Neutrophil (primary cell): ENCODE measurements around the gene TTF1.

Source experiments
- H3K27ac ChIP-seq: fragments of 200-600 bp; sonication (generic); 2 replicates; pipeline ENCODE4 v1.5.1; 2016; ENCODE audit warnings: mild to moderate bottlenecking, moderate library complexity
- H3K27me3 ChIP-seq: fragments of 200-600 bp; sonication (generic); 2 replicates; pipeline ENCODE4 v1.6.0; 2016; ENCODE audit warnings: mild to moderate bottlenecking
- H3K36me3 ChIP-seq: fragments of 200-600 bp; sonication (generic); 2 replicates; pipeline ENCODE4 v1.5.1; 2017
- H3K4me1 ChIP-seq, 2 experiments: fragments of 200-600 bp in 1 of 2; sonication (generic) in 1 of 2; 1 replicate in 1 of 2; 2 replicates in 1 of 2; pipeline versions ENCODE4 v1.5.1 to v1.6.1; 2013 to 2016; ENCODE audit warnings: low read depth in 1 of 2, low read length in 1 of 2, mild to moderate bottlenecking in 1 of 2, moderate library complexity in 1 of 2; ENCODE audit not compliant: control insufficient read depth in 1 of 2, insufficient read depth in 1 of 2
- H3K4me3 ChIP-seq, 2 experiments: fragments of 200-600 bp in 1 of 2; sonication (generic) in 1 of 2; 1 replicate in 1 of 2; 2 replicates in 1 of 2; pipeline ENCODE4 v1.5.1; 2013 to 2016; ENCODE audit warnings: low read depth in 1 of 2, low read length in 1 of 2, mild to moderate bottlenecking in 1 of 2, moderate library complexity in 1 of 2
- H3K9me3 ChIP-seq: fragments of 200-600 bp; sonication (generic); 2 replicates; pipeline ENCODE4 v1.5.1; 2016
- TF ChIP-seq, protein P1 (sequence below): fragments of 200-600 bp; sonication (generic); IDR thresholded peaks from 2 replicates; pipeline ENCODE4 v1.5.1; 2016; ENCODE audit warnings: antibody characterized with exemption

Gene TTF1

GRCh38 chr9:132423503-132423902, 16.9 kb upstream of the TTF1 start:
- H3K27ac ChIP-seq, result no peak overlapping the region
- H3K4me1 ChIP-seq, result no peaks in the 10 kb centered on the region
- TF ChIP-seq, protein P1, sequence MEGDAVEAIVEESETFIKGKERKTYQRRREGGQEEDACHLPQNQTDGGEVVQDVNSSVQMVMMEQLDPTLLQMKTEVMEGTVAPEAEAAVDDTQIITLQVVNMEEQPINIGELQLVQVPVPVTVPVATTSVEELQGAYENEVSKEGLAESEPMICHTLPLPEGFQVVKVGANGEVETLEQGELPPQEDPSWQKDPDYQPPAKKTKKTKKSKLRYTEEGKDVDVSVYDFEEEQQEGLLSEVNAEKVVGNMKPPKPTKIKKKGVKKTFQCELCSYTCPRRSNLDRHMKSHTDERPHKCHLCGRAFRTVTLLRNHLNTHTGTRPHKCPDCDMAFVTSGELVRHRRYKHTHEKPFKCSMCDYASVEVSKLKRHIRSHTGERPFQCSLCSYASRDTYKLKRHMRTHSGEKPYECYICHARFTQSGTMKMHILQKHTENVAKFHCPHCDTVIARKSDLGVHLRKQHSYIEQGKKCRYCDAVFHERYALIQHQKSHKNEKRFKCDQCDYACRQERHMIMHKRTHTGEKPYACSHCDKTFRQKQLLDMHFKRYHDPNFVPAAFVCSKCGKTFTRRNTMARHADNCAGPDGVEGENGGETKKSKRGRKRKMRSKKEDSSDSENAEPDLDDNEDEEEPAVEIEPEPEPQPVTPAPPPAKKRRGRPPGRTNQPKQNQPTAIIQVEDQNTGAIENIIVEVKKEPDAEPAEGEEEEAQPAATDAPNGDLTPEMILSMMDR, result no peak
- H3K27me3 ChIP-seq, result peaks cover 75% of the 10 kb centered on the region
- H3K4me3 ChIP-seq, result no peak overlapping the region
- no peaks in the 10 kb centered on the region for H3K9me3 ChIP-seq
- H3K36me3 ChIP-seq, result no peaks in the 10 kb centered on the region

DNA sequence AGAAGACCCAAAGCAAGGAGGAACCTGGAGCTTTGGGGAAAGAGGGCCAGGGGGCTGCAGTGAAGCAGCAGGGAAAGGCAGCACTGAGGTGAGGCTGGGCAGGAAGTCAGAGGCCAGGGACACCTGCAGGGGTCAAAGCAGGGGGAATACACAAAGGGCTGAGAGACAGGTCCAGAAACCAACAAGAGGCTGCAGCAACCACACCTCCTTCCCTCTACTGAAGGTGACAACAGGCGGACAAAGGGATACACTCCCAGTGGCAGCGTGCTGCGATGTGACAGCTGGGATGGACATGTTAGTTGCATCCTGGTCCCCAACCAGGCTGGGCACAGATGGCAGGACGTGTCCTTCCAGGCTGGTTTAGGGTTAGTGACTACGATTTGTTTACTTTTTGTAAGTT, 15.9 kb upstream of the TTF1 start:
- TF ChIP-seq, protein P1, result no peak
- no peak overlapping the region for H3K27ac ChIP-seq
- peaks cover 75% of the 10 kb centered on the region for H3K27me3 ChIP-seq
- H3K4me3 ChIP-seq, result no peak overlapping the region
- no peaks in the 10 kb centered on the region for H3K9me3 ChIP-seq
- no peaks in the 10 kb centered on the region for H3K36me3 ChIP-seq
- no peaks in the 10 kb centered on the region for H3K4me1 ChIP-seq

- Histone ChIP-seq H3K9me3 (no peaks in the 10 kb centered on the region), H3K27me3 (peaks cover 75% of the 10 kb centered on the region), H3K4me3 (no peak overlapping the region), H3K36me3 (no peaks in the 10 kb centered on the region), H3K4me1 (peaks cover 4 to 9% of the 10 kb centered on the region in 2 experiments), H3K27ac (no peak overlapping the region)
- TF ChIP-seq, protein P1, result no peak
Observed at GRCh38 chr9:132418726-132419363, 12.2 kb upstream of the TTF1 start.

DNA sequence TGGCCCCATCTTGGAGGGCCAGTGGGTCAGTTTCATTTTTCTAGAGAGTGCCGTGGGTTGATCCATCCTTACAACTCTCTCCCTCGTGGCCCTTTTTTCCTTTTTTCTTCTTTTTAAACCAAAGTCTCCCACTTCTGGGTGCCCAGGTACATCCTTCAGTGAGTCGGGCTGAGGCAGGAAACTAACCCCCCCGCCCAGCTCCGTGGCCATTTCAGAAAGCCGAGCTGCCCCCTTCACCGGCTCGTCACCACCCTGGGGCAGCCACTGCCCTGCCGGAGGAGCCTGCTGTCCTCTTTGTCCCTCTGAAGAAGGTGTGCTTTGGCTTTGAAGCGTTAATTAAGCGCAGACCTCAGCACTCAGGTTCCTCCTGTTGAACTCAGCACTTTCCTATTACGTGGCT, 8.5 kb upstream of the TTF1 start:
- Histone ChIP-seq H3K36me3 (no peaks in the 10 kb centered on the region), H3K27ac (no peak overlapping the region), H3K9me3 (no peaks in the 10 kb centered on the region), H3K4me1 (peaks cover 14 to 20% of the 10 kb centered on the region in 2 experiments), H3K27me3 (peaks cover 96% of the 10 kb centered on the region), H3K4me3 (no peak overlapping the region)
- TF ChIP-seq, protein P1, result no peak

DNA sequence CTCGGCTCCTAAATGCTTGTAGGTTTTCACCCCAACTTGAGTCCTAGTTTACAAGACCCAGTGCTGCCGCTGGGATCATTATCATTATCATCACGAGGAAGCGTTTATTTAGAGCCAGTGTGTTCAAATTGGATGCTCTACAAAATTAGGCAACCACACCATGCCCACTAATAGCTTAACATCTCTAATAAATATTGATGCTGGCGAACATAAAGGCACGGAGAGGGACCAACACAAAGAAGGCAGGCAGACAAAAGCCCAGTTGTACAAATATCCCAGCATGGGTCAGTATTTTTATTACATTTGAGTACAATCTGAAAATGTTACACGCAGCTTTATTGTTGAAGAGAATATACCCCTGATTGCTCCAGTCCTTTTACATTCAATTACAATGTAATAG, 8.1 kb upstream of the TTF1 start:
- Histone ChIP-seq H3K9me3 (no peaks in the 10 kb centered on the region), H3K4me1 (peaks cover 14 to 24% of the 10 kb centered on the region in 2 experiments), H3K36me3 (no peaks in the 10 kb centered on the region), H3K27ac (no peak overlapping the region), H3K4me3 (no peak overlapping the region), H3K27me3 (peaks cover 100% of the 10 kb centered on the region)
- TF ChIP-seq, protein P1, result no peak
